IMR-90 (cell line): ENCODE data around the gene ECHS1.

Experiments used
- CEBPB ChIP-seq: IDR thresholded peaks from 2 replicates; pipeline ENCODE4 v1.6.1; 2012; ENCODE audit warnings: low read depth, low read length, improper control_type of control experiment
- POLR2A ChIP-seq: IDR thresholded peaks from 2 replicates; pipeline ENCODE4 v1.6.1; 2012; ENCODE audit warnings: mild to moderate bottlenecking, low read depth, low read length
- SMC3 ChIP-seq: fragments of 150-350 bp; IDR thresholded peaks from 2 replicates; pipeline ENCODE4 v1.6.1; 2016; ENCODE audit warnings: low read depth, mild to moderate bottlenecking, antibody characterized with exemption, low read length, moderate library complexity
- TF ChIP-seq, protein P1 (sequence below): conservative IDR thresholded peaks from 2 replicates; pipeline ENCODE4 v1.5.1; 2012; ENCODE audit warnings: mild to moderate bottlenecking, low read depth, low read length, improper control_type of control experiment
- TF ChIP-seq, protein P2 (sequence below): fragments of 150-350 bp; IDR thresholded peaks from 2 replicates; pipeline ENCODE4 v1.6.1; 2016; ENCODE audit warnings: low read depth, mild to moderate bottlenecking, low read length, moderate library complexity, borderline replicate concordance

DNA sequence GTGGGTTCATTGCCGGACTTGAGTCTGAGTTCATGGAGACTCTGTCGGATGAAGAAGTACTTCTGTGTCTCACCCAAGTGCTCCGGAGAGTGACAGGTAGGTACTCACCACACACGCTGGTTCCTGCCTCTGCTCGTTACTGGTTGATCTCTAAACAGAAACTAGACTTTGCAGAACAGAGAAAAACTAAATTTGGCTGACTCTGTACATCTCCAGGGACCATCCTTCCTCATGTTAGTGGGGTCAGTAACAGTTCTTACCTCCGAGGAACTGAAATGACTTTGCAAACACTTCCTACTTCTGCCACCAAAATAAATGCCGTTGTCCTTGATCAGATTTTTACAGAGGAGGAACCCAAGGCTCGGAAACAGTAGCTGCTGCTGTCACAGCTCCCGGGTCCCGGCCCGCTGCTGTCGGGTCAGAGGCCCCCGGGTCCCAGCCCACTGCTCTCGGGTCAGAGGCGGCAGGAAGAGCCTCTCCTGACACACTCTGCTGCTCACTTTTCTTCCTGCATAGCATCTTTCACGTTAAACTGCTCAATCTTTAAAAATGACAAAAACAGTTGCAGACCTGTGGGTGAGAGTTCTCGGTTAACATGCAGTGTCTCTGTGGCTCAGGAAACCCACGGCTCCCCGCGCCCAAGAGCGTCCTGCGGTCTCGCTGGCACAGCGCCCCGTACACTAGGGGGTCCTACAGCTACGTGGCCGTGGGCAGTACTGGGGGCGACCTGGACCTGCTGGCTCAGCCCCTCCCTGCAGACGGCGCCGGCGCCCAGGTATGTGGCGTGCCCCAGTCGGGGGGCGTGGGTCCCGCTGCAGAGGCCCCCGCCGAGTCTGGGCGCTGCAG is 16.0 kb upstream of the ECHS1 start:
- TF ChIP-seq, protein P1, sequence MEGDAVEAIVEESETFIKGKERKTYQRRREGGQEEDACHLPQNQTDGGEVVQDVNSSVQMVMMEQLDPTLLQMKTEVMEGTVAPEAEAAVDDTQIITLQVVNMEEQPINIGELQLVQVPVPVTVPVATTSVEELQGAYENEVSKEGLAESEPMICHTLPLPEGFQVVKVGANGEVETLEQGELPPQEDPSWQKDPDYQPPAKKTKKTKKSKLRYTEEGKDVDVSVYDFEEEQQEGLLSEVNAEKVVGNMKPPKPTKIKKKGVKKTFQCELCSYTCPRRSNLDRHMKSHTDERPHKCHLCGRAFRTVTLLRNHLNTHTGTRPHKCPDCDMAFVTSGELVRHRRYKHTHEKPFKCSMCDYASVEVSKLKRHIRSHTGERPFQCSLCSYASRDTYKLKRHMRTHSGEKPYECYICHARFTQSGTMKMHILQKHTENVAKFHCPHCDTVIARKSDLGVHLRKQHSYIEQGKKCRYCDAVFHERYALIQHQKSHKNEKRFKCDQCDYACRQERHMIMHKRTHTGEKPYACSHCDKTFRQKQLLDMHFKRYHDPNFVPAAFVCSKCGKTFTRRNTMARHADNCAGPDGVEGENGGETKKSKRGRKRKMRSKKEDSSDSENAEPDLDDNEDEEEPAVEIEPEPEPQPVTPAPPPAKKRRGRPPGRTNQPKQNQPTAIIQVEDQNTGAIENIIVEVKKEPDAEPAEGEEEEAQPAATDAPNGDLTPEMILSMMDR = no peak
- TF ChIP-seq, protein P2, sequence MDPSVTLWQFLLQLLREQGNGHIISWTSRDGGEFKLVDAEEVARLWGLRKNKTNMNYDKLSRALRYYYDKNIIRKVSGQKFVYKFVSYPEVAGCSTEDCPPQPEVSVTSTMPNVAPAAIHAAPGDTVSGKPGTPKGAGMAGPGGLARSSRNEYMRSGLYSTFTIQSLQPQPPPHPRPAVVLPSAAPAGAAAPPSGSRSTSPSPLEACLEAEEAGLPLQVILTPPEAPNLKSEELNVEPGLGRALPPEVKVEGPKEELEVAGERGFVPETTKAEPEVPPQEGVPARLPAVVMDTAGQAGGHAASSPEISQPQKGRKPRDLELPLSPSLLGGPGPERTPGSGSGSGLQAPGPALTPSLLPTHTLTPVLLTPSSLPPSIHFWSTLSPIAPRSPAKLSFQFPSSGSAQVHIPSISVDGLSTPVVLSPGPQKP = no peak
- no peak for TF ChIP-seq POLR2A
- TF ChIP-seq SMC3 = no peak
- no peak for TF ChIP-seq CEBPB
